ENCODE data around the gene SSC5D.
"Not testable (repeated sequence)": the region's sequence is repeated elsewhere in the genome, so short reads cannot be mapped to it uniquely, and the experiment has no call there.

The SSC5D gene

DNA sequence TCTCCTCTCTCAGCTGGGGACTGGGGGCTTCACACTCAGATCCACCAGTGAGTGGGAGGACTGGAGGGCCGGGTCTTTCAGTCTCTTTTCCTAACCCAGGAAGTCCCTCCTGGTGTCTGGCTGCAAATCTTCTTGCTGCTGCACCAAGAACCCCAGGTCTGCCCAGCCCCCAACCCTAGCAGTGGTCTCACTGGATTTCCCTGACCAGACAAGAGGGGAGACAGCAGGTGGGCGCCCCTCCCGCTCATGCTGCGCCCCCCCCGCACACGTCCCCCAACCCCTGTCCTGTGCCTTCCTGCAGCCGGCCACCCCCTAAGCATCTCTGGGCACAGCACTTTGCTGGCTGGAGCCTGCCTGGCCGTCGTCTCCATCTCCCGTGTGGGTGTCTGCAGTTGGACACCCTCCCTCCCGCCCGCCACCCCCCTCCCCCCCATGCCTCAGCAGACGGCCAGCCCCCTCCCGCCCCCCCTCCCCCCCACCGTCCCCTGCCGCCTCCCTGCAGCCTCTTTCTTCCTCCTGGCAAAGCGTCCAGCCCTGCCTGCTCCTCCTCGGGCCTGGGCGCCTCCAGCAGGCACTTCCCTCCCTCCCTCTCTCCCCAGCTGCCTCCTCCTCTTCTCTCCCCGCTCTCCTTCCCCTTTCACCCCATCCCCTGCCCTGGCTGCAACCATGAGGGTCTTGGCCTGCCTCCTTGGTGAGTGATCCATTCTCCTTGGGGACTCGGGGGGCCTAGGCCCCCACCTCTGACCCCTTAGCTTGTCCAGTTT is at the start of gene SSC5D:
Gene SSC5D (plus strand): TSS at position 513 of the 764 bp plus-strand sequence. CDS start 154 bp downstream, at position 667.
- peak; percentile 63 for DNase-seq (ENCODE audit: low read depth)

DNA sequence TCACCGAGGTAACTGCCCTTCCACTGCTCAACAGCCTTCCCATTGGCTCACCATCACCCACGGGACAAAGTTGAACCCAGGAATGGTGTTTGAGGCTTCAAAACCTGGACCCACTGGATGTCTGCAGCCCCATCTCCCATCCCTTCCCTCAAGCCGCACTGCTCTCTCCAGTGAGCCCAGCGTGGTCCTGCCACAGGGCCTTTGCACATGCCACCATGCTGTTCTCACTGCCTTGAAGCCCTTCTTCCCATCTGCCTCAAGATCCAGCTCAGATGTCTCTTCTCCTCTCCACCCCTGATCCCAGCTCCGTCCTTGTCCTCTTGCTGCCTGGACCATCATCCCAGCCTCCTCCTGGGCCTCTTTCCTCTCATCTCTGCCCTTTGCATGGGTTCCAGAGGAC is 49.2 kb upstream of the SSC5D start:
- no peak for DNase-seq (ENCODE audit: low read depth)

DNA sequence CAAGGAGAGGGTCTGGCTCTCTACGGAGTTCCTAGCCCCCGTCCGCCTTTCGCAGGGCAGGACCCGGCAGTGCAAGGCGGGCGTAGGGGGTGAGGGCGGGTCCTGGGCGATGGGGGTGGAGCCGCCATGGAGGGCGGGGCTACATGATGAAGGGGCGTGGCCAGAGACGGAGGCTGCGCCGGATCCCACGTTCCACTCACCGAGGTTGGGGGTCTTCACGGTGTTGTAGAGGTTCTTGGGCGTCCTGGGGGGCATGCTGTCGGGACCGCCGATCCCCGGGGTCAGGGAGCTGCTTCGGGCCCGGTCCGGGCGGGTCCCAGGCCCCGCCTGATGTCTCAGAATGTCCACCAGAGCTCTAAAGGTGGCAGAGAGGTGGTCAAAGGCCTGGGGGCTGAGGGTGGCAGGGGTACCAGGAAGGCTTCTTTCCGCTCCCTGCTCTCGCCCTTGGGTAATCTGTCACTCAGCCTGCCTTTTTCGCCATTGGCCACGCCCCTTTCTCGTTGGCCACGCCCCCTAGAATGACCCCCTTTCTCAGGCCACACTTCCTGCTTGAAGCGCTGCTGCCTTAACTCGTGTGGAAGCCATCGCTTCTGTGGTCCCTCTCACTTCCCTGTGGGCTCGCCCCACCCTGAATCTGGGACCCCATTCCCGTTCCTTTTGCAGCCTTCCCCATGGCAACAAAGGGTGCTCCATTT is 47.7 kb upstream of the SSC5D start:
- DNase-seq (ENCODE audit: low read depth): no peak

DNA sequence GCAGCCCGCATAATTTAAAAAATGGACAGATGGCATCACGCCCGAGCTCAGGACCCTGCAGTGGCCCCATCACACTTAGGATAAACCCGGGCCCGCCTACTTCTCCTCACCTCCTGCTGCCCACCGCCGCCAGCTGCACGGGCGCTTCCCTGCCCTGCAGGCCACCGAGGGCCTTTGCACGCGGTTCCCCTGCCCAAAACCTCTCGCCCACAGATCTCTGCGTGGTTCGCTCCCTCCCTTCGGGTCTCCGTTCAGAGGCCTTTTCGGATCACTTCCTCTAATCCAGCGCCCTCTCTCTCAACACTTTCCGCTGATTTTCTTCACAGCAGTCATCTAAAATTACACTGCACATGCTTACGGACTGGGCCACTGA is 46.9 kb upstream of the SSC5D start:
- DNase-seq (ENCODE audit: low read depth): no peak

DNA sequence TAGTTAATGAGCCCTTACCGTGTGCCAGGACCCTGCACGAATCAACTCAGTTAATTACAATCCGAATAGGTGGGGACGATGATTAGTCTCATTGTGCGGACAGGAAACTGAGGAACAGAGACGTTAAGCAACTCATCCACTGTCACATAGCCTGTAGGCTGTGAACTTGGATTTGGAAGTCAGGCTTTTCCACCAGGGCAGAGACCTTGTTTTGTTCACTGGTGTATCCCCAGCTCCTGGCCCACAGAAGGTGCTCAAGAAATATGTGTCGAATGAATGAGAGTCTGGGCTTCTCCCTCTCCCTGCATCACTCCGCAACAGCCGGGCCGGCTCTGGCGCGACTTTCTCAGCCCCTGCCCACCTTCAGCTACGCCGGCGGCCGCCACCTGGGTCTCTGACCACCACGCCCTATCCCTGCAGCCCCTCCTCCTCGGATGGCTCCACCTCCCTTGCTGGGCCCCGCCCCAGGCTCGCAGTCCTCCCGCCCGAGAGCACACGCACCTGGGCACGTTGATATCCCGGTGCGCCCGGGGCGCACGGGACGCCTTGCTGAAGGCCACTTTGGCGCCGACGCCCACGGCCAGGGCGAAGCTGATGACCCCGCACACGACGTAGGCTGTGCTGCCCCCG is 46.4 kb upstream of the SSC5D start:
- no peak for DNase-seq (ENCODE audit: low read depth)

DNA sequence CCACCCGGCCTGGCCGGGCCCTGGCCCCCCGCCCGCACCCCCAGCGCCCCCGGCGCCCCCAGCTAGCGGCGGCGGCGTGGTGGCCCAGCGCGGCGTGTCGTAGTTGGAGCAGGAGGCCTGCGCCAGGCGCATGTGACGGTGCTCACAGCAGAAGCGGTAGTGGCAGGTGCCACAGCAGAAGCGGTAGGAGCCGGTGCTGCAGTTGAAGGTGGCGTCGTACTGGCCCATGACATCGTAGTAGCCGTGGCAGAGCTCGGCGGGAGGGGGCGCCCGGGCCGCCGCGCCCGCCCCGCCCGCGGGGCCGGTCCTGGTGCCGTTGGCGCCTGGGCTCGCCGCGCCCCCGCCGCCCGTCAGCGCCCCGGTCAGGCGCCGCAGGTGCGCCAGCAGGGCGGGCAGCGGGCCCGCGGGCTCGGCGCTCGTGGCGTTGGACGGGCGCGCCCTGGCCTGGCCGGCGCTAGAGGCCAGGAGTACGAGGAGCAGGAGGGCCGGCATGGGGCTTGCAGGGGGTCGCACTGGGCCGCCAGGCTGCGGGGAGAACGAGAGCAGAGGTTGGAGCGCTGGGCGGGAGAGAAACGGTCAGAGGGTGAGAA is 45.8 kb upstream of the SSC5D start:
- no peak for DNase-seq (ENCODE audit: low read depth)

DNA sequence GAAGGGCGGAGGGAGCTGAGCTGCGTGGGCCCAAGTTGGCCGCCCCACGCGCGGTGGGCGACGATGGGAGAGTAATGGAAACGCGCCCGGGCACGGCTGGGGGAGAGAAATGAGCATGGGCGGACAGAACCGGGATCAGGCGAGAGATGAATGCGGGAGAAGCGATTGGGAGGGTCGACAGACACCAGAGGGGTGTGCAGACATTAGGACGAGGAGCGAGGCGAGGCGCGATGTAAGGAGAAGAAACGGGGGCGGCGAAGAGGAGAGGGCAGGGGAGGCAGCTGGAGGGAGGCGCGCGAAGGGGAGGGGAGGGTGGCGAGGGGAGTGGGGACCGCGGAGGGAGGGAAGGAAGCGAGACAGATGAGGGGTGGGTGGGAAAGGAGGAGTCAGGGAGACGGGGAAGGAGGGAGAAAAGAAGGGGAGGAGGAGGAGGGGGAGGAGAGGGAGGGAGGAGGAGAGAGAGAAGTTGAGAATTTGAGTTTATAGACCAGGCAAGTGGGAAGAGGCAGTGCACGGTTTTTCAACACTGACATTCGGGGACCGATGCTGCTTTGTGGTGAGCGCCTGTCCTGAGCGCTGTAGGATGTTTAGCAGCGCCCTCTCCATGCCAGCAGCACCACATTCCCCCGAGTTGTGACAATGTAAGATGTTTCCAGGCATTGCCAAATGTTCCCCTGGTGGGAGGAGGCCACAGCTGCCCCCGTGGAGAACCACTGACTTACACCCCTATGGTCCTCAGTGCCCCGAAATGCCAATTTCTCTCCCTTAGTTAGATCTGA is 45.0 kb upstream of the SSC5D start, which contains the start of gene SHISA7:
Gene SHISA7 (minus strand): TSS at position 256 of the 779 bp plus-strand sequence. CDS start 437 bp downstream, outside the sequence.
- no peak for DNase-seq (ENCODE audit: low read depth)

DNA sequence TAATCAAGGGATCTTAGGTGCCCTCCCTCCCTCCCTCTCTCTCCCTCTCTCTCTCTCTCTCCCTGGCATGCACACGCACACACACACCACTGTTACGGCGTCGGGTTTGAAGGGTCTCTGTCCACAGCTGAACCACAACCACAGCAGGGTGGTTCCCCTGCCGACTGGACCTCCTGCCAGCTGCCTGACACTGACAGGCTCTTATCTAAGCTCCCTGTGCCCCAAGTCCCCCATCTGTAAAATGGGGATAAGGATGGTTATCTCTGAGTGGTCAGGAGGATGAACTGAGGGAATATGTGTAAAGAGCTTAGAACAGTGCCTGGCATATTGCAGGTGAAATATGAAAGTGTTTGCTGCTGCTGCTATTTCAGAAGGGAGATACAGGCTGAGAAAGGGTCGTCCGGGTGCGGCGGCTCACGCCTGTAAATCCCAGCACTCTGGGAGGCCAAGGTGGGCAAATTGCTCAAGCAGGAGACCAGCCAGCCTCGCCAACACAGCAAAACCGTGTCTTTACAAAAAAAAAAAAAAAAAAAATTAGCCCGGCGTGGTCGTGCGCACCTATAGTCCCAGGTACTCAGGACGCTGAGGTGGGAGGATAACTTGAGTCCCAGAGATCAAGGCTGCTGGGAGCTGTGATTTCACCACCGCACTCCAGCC is 44.3 kb upstream of the SSC5D start:
- no peak for DNase-seq (ENCODE audit: low read depth)

DNA sequence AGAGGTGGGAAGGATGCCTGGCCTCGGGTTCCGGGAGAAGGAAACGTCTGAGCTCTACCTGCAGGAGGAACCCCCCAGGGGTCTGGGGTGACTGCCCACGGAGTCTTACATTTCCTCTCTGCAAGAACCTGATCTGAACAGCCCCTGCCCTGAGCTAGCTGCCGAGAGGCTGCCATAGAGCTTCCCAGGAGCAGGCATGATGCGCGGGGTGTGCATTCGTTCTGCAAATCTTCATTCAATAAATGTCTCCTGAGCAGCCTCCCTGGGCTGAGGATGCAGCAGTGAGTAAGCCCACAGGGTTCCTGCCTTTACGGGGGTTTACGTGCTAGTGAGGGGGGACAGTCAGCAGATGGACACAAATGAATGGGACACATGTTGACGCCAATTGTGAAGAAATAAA is 43.6 kb upstream of the SSC5D start:
- DNase-seq (ENCODE audit: low read depth): no peak

DNA sequence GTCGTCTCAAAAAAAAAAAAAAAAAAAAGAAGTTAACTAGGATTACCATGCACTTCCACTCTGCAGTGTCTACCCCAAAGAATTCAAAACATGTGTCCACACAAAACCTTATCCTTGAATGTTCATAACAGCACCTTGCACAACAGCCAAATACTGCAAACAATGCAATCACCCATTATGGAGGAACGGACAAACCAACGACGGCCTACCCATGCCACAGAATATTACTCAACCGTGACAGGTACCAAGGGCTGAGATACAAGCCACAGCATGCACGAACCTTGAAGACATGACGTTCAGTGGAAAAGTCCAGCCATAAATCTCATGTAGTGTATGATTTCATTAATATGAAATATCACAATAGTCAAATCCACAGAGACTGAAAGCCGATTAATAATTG is 42.2 kb upstream of the SSC5D start:
- DNase-seq (ENCODE audit: low read depth): no peak

DNA sequence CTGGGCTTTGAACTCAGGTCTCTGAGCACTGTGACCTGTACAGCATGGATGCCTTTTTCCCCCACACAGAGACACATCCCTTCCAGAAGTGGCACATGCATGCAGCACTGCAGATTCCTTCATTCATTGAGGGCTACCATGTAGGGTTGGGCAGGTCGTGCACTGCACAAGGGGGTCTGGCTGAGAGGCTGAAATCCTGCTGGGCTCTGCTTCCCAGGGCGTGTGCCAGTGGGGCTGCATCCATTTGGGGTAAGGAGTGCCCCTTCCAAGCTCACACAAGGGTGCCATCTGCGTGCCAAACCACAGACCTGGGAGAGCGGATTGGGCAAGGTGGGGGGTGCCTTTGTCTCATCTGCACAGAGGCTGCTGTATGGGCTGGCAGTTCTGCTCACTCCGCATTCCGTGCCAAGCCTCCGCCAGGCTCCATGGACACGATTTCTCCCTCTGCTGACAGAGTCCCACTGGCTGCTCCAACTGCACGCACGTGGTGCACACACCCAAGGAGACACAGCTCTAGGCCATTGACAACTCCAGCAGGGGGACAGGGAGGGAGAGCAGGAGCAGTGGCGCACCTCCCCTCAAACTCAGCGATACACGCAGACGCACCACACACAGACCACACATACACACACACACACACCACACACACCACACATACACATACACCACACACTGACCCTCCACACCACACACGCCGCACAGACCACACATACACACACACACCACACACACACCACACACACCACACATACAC is 40.6 kb upstream of the SSC5D start:
- peak; percentile 57 for DNase-seq (ENCODE audit: low read depth)

DNA sequence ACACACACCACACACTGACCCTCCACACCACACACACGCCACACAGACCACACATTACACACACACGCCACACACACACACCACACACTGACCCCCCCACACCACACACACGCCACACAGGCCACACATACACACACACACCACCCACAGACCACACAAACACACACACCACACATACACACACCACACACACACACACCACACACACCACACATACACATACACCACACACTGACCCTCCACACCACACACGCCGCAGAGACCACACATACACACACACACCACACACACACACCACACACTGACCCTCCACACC is 40.1 kb upstream of the SSC5D start:
- DNase-seq (ENCODE audit: low read depth): not testable (repeated sequence)

DNA sequence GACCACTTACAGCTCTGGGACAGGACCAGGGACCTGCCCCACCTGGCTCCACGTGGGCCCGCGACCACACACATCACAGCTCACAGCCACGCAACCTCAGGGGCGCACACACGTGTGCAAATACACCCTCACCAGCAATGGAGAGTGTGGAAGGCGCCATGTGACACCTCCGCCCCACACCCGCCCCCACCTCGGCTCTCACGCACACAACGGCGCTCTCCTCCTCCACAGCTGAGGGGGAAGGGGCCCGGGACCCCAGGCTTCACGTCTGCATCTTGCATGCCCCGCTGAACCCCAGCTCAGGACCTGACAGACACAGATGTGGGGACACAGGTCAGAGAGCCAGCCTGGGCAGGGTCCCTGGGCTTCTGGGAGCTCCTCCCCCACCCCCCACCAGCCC is 38.8 kb upstream of the SSC5D start:
- no peak for DNase-seq (ENCODE audit: low read depth)

DNA sequence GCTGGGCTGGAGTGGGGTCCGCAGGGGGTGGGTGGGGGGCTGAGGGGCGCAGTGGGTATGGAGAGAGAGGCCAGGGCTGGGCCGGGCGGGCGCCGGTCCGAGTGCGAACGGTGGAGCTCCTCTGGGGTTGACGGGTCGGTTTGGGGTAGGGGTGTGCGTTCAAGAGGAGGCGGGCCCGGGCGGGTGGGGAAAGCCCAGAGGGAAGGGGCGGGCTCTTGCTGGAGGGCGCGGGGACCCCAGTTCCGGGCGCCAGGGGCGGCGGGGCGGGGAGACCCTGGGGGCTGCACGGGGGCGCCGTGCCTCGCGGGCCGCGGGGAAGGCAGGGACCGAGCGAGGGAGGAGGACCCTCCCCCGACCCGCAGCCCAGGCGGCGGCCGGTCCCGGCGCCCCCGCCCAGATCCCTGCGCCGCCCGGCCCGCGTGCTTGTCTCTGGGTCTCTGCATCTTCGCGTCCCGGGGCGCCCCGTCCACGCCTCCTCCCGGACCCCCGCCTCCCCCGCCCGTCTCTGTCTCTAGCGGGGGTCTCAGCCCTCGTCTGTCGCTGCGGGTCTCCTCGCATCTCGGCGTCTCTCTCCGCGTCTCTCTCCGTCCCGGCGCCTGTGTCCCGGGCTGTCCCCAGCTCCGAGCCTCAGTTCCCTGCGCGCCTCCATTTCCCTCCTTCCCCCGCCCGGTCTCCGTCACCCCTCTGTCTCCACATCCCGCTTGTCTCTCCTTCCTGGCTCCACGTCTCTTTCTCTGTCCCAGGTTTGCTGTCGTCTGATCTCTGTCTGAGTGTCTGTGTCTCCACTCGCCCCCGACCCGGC is 36.9 kb upstream of the SSC5D start:
- no peak for DNase-seq (ENCODE audit: low read depth)

DNA sequence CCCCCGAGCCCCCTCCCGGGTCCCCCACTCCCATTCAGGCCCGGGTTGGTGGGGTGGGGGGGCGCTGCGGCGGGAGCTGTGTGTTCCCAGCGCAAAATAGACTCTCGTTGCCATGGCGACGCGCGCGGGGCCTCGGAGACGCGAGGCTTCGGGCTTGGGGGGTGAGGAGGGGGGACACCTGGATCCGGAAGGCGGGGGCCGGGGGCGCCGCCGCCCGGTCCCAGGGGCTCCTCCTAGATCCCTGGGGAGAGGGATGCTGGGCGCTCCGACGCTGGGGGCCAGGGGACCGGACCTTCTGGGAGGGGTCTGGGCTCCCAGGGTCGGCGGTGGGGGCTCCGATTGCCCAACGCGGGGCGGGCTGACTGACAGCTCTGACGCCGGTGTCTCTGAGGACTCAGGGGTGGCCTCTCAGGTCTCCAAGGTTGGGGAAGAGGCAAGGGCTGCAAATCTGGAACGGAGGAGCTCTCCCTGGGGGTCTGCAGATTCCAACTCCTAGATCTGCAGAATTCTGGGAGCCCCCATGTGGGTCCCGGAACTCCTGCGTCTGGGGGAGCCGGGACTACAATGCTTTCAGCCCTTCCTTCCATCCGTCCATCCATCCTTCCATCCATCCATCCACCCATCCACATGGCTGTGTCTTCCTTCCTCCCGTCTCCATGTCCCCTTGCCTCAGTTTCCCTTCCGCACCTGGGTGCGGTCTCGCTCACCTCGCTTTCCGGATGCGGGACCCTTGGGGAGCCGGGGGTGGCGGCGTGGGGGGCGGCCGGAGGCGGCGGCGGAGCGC is 36.1 kb upstream of the SSC5D start:
- no peak for DNase-seq (ENCODE audit: low read depth)

DNA sequence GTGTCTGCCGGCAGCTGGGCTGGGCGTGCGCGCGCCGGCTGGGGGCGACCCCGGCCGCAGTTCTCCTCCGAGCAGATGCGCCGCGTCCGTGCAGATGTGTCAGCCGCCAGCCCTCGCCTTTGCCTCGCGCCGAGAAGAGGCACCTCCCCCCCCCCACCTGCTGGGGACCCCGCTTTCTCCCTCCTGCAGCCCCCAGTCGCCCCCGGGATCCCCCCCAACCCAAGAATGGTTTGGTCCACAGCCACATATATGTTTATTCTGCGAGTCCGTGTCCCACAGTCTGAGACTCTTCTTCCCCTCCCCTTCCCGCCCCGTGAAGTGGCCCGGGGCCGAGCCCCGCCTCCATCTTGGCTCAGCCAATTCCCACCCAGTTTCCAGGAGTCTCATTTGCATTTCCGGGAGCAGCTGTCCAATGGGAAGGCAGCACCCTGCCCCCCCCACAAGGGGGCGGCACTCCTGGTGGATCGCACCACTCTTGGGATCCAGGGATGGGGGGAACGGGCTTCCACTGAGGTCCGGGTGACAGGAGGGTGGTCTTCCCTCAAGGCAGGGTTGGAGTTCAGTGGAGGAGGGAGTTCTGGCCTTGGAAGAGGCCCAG is 35.4 kb upstream of the SSC5D start:
- peak; percentile 50 for DNase-seq (ENCODE audit: low read depth)

DNA sequence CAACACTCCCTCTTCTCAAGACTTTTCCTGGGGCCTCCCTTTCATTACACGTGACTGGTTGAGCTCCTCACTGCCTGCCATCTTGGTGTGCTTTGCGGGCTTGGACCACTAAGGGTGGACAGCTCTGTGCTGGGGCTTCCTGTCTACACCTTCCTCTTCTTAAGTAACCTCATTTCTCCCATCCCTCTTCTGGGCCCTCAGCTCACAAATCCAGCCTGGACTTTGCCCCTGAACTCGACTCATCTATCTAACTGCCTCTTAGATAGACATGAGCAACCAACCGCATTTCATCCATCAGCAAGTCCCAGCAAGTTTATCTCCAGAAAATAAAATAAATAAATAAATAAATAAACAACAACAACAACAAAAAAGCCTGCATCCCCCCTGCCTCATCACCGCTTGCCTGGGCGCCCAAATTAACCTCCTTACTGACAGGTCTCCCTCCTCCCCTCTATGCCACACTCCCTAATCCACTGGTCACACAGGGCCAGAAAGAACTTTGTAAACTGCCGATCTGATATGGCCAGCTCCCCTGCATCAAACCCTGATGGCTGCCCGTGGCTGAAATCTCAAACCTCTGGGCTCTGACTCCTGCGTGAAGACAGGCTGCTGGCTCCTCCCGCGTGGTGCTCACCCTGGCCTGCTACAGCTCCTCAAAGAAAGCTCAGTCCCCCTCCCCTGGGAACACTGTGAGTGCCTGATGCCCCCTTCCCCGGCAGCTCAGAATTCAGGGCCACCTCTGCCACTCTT is 34.5 kb upstream of the SSC5D start:
- no peak for DNase-seq (ENCODE audit: low read depth)

DNA sequence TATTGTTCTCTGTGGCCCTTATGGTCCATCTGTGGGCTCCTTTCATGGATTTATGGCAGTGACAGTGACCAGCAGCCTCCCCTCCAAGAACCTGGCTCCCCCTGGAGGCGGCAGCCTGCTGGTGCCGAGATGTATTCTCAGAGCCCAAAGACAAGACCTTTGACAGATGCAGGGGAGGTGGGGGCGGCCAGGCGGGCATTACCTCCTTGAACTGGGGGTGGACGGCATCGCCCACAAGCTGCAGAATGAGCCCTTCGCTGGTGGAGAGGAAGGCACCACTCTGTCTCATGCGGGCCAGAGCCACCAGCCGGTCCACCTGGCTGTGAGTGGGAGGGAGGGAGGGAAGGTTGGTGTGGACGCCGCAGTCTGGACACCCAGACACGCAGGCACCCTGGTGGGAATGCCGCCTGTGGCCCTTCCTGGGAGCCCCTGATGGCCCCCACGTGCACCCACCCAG is 33.4 kb upstream of the SSC5D start:
- DNase-seq (ENCODE audit: low read depth): no peak

All from fibroblast of gingiva (primary cell).